HPDE6-E6E7 (cell line): ENCODE data around the gene MFAP3.
A peak's percentile ranks its signal among the peaks of the same experiment; 100 is the strongest.
"Not testable (repeated sequence)": the region's sequence is repeated elsewhere in the genome, so short reads cannot be mapped to it uniquely, and the experiment has no call there.

ENCODE experiments used
- DNase-seq: peaks from one replicate; pipeline ENCODE4 v3.0.0; 2011; ENCODE audit warnings: missing footprints; ENCODE audit errors: extremely low spot score

The MFAP3 gene

DNA sequence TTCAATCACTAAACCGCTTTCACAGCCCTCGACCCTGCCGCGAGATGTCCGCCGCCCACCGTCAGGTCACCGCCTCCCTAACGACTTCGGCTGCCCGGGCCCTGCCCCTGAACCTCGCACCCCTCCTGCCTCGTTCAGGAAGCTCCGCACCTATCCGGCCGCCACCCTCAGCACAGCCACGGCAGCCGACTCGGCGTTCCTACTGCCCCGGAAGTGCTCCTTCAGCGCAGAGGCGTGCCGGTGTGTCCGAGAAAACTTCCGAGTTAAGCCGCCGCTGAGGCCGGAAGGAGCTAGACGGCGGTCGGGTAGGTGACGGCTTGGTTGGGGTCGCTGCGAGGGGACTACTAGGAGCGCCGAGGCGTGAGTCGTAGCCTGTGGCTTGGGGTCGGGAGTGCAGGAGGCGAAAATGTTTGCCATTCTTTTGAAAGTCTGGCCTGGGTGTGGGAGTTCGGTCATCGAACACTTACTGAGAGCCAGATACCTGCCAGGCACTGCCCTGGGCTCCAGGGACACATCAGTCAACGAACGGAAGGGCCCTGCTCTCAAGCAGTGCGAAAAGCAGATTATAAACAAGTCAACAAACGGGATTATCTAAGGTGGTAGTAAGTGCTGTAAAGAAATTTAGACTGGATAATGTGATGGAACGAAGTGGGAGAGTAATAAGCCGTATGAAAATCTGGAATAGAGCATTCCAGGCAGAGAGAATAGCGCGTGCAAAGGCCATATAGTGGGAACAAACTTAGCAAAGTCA lies at the start of gene MFAP3, which contains the start of gene FAM114A2:
MFAP3 (plus strand) TSS at position 261 of the 751 bp plus-strand sequence. CDS start 10,756 bp downstream, outside the sequence.
FAM114A2 (minus strand) TSS at position 204 of the 751 bp plus-strand sequence. CDS start 3,957 bp downstream, outside the sequence.
- DNase-seq = peak; percentile 97

DNA sequence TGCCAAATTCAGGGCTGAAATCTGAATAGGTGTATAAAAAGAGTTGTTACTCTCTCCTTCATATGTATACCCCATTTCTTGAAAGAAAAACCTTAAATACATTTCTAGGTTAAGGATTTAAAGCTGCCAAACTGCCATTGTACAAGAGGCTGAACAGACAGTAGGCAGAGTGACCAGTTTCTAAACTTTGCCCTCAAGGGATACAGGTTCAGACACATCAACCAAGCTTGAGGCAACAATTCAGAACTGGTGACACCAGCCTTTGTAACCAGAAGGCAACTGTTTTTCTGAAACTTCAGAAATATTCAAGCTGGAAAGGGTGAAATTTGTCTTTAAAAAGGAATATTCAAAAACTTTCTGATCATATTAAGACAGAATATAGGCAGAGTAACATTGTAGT lies 47.6 kb upstream of the MFAP3 start:
- no peak for DNase-seq

GRCh38 chr5:153998010-153998409 lies 40.8 kb upstream of the MFAP3 start:
- no peak for DNase-seq

DNA sequence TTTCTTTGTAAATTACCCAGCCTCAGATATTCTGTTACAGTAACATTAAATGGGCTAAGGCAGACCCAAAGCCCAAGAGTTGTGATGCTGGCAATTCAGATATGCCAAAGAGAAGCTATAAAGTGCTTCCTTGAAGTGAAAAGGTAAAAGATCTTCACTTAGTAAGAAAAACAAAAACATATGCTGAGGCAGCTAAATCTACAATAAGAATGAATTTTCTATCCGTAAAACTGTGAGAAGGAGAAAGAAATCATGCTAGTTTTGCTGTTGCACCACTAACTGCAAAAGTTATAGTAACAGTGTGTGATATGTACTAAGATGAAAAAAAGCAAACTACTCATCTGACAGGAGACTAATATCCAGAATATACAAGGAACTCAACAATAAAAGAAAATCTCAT lies 40.0 kb upstream of the MFAP3 start:
- DNase-seq = no peak

GRCh38 chr5:153999995-154000394 lies 38.8 kb upstream of the MFAP3 start:
- DNase-seq = no peak

DNA sequence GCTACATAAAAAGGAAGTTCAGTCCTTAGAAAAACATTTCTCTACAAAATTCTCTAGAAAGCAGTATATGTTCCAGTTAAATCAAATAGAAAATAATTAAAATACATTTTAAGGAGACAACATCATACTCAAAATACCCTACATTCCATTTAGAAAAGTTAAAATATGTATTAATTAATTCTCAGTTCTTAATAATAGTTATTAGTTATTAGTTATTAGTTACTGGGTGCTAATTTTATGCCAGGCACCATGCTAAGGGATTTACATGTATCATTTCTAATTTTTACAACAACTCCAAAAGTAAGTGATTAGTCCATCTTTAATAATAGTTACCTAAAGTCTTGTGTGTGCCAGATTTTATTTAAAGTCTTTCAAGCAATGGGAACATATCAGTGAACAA lies 38.1 kb upstream of the MFAP3 start:
- DNase-seq = no peak

- DNase-seq = no peak
These were observed 36.7 kb upstream of the MFAP3 start for GRCh38 chr5:154002093-154002492.

- DNase-seq = no peak
These were observed 36.2 kb upstream of the MFAP3 start for GRCh38 chr5:154002511-154003020.

- no peak for DNase-seq
These were observed 33.1 kb upstream of the MFAP3 start for GRCh38 chr5:154005648-154006047.

- no peak for DNase-seq
These were observed 28.1 kb upstream of the MFAP3 start for GRCh38 chr5:154010660-154011059.

DNA sequence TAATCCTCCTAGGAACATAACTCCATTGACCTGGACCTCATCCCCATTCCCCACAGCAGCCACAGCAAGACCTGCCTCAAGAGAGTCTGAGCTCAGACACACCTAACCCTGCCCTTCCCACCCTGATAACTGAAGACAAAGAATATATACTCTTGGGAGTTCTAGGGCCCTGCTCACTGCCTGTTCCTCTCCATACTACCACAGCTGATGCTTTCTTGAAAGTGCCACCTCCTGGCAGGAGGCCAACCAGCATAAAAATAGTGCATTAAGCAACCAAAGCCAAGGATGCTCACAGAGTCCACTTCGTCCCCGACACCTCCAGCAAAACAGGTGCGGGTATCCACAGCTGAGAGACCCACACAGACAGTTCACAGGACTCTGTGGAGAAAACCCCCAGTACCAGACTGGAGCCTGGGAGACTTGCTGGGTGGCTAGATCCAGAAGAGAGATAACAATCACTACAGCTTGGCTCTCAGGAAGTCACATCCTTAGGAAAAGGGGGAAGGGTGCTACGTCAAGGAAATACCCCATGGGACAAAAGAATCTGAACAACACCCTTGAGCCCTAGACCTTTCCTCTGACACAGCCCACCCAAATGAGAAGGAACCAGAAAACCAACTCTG lies 23.6 kb upstream of the MFAP3 start:
- no peak for DNase-seq

GRCh38 chr5:154018919-154019318 lies 19.8 kb upstream of the MFAP3 start:
- not testable (repeated sequence) for DNase-seq

GRCh38 chr5:154025951-154026350 lies 12.8 kb upstream of the MFAP3 start:
- no peak for DNase-seq

DNA sequence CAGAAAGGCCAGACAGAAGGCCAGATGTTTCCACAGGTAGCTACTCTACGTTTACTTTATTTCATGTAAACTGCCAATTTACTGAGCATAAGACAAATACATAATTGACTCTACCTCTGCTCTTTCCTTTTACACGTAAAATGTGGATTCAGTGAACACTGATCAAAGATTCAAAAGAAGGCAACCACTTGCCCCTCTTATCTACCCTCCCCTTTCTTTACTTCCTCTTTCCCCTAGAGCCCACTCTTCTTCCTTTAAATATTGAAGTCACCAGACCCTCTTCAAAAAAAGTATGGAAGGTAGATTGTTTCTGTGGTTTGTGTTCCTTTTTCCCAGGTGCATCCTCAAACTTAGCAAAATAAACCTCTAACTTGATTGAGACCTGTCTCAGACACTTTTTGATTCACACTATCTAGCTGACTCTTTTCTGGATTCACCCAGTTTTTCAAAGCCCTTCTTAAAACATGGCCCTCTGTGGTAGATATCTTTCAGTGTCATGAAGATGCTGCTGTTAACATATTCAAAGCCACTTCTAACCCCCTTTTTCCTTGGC lies 6.8 kb upstream of the MFAP3 start:
- DNase-seq = no peak

- DNase-seq = no peak
These were observed 3.8 kb upstream of the MFAP3 start for GRCh38 chr5:154034944-154035343.

DNA sequence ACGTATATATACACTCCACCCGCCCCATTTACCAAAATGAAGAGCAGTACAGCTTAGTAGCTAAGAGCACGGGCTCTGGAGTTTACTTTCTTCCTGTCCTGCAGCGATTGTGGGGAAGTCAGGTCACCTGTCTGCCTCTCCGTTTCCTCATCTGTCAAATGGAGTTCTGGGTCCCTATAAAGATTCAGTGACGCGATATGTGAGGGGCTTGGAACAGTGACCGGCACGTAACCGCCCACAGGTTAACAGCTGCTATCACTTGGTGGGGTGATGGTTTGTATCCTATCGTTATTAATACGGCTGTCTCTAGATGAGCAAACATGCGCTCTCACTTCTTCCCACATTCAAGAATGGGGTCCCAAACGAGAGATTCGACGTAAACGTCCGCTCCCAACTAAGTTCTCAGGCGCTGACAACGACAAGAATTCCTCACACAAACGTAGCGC lies 483 bp upstream of the MFAP3 start:
- DNase-seq = peak; percentile 14

- no peak for DNase-seq
These were observed 677 bp downstream of the MFAP3 start for GRCh38 chr5:154039458-154039829.

GRCh38 chr5:154042766-154043165 lies 4.0 kb downstream of the MFAP3 start:
- no peak for DNase-seq

GRCh38 chr5:154044099-154044498 lies 5.3 kb downstream of the MFAP3 start:
- no peak for DNase-seq

DNA sequence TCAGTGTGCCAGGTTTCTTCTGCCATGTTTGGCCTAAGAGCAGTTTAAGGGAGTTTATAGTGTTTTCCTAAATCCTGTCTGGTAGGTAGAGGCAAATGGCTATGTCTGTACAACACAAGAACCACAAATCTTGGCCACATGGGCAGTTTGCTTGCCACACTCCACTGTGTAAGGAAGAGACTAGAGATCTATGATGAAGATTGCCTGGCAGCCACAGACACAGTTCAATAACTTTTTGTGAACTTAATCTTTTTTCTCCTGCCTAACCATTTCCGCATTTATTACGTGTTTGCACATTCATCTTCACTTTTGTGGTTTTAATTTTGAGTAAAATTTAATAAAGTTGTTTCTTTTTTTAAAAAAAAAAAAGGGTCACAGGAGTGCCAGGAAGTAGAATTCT lies 5.8 kb downstream of the MFAP3 start:
- no peak for DNase-seq

- no peak for DNase-seq
These were observed 7.7 kb downstream of the MFAP3 start for GRCh38 chr5:154046486-154046885.

- DNase-seq = no peak
These were observed 8.6 kb downstream of the MFAP3 start for GRCh38 chr5:154047324-154047723.

DNA sequence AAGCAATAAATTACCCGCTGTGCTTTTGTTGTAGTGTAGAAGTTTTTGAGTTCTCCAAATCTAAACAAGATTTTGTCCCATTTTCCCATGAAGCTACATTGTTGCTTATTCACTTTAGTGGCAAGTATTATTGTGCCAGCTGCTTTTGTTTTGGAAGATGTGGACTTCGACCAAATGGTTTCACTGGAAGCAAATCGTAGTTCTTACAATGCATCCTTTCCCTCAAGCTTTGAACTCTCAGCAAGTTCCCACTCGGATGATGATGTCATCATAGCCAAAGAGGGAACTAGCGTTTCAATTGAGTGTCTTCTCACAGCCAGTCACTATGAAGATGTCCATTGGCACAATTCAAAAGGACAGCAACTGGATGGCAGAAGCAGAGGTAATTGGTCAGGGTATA lies 10.9 kb downstream of the MFAP3 start:
- DNase-seq = no peak
